Smooth muscle cell of bladder (primary cell): ENCODE results near the gene MKLN1. TPM values are rescaled to one million over a fixed set of nuclear protein-coding genes. Genes with fewer than 3 reads are reported as not detected.

ENCODE experiments used
- total RNA-seq: library from RNA; depleted of rRNA; stranded (reverse); fragments of >200 nt; gene quantifications from 2 replicates; pipeline ENCODE4 v1.2.3, GENCODE V29; 2014

MKLN1 gene
- total RNA-seq = 30.6 and 38.9 TPM in 2 replicates

DNA sequence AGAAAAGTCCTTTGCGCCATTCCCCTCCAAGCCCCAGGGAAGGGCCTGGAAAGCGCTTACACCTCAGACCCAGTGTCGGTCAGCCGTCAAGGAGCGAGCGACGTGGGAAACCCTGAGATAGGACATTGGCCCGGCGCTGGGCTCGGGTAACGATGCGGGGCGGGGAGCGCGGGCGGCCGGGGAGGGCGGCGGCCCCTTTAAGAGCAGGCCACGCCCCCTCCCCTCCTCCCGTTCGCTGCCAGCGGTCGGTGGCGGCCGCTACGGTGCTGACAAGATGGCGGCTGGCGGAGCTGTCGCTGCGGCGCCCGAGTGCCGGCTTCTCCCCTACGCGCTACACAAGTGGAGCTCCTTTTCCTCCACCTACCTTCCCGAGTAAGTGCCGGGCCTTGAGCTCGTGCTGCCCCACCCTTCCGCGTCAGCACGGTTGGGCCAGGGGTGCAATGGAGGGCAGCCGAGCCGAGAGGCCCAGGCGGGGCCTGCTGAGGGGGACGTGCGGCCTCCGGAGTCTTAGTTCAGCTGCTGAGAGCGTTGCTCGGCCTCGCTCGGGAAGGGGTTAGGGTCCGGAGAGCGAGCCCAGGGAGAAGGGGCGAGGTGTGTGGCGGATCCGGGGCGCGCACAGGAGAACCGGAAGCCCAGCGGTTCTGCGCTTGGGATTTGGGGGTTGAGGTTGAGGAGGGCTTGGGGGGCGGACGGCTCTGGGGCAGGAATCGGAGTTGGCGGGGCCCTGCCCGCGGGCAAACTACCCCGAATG lies at the start of gene MKLN1:
Gene MKLN1, plus strand, starts transcription at position 251 of the 751 bp plus-strand sequence. Its CDS starts 24 bp downstream, at position 275.

Other genes with a start within 250 kb of the MKLN1 start
- 0.28 and 0.83 TPM in 2 replicates for gene PODXL, start 228.8 kb downstream of the MKLN1 start, total RNA-seq